GM12872 (cell line): ENCODE data around the gene MAMDC4.
A peak's percentile ranks its signal among the peaks of the same experiment; 100 is the strongest.

Source experiments
- CTCF ChIP-seq: IDR thresholded peaks from 3 replicates; pipeline ENCODE4 v1.5.1; 2011; ENCODE audit warnings: low read depth, mild to moderate bottlenecking, low read length, moderate library complexity; ENCODE audit not compliant: insufficient read depth

The MAMDC4 gene

GRCh38 chr9:136840140-136840876, 11.8 kb upstream of the MAMDC4 start:
- no peak for TF ChIP-seq CTCF

DNA sequence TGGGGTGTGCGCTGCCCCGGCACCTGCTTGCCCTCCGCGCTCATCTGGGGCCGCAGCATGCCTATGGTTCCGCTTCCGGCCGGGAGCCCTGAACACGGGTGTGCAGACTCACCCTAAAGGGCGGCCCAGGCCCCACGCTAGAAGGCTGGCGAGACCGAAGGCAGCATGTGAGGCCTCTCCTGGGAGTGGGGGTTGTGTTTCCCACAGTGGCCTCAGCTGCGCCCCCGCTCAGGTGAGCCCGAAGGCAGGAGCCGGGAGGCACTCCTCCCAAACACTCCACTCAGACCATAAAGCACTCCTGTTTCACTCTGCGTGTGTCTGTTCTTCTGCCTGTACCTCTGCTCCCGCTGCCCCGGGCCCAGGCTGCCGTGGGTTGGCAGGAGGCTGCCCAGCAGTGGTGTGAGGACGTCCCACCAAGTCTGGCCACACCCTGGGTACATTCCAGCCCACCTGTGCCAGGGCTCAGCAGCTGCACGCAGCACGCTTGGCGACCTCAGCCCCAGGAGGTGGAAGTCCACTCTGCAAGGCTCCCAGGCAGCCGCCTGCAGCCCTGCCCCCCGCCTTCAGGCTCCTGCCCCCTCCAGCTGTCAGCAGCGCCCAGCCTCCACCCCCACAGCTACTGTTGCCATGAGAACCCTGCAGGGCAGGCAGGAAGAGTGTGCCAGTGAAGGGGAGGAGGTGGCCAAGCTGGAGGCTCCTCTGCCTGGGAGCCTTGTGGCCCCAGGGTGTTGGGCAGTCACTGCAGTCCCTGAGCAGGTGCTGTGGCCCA, 11.1 kb upstream of the MAMDC4 start:
- no peak for TF ChIP-seq CTCF

GRCh38 chr9:136842380-136842948, 9.7 kb upstream of the MAMDC4 start, which contains the start of gene AJM1:
AJM1 (plus strand) TSS chr9:136842478; CDS start chr9:136844415, 1,937 bp downstream.
- peak; percentile 93 for TF ChIP-seq CTCF

DNA sequence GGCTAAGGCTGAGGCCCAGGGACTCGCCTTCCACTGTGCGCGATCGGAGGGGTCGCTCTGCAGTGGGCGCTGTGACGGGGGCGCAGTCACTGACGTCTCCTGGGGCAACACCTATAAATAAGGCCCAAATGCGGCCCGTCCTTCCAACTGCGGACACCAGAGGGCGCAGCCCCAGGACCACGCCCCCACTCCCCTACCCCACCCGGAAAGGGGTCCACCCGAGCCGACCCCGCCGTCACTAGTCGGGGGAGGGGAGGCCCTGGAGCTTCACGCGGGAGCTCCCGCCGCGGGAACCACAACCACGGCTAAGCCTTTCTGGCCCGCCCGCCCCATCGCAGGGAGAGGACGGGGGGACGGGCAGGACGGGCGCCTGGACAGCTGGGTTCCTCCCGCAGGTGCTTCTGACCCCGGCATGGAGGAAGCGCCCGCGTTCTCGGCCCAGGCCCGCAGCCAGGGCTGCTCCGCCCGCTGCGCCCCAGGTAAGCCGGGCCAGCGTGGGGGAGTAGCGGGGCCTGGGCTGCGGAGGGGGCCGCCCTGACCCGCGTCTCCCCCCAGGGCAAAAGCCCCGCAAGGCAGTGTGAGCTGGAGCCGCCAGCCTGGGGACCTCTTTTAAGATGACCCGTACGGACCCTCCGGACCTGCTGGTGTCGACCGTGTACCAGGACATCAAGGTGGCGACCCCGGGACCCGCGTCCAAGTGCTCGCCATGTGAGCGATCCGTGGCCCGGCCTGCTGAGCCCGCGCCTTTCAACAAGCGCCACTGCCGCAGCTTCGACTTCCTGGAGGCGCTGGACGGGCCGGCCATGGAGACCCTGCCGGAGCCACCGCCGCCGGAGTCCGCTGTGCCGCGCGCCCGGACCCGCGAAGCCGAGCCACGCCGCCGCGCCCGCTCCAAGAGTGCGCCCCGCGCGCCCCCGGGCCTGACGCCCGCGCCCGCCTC, 8.1 kb upstream of the MAMDC4 start:
- TF ChIP-seq CTCF: peak; percentile 51

DNA sequence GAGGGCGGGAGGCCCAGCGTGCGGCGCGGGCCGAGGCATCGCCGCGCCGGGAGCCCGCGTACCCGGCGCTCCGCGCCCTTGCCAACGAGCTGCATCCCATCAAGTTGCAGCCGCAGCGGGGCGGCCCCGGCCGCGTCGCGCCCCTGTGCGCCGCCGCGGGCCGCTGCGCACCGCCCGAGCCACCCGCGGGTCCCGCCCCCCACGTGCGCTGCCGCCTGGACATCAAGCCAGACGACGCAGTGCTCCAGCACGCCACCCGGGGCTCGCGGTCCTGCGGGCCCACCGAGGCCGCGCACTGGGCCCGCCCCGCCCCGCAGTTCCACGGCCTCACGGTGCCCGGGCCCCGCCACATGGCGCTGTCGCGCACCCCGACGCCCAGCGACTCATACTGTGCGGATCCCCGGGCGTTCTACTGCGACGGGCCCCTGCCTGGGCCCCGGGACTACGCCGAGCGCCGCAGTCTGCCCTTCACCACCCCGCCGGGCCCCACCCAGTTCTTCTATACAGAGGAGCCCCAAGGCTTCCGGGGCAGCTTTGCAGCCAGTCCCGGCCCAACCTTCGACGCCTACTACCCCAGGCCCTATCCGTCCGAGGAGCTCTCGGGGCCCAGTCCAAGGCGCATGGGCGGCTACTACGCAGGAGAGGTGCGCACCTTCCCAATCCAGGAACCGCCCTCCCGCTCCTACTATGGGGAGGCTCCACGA, 7.2 kb upstream of the MAMDC4 start:
- no peak for TF ChIP-seq CTCF

- no peak for TF ChIP-seq CTCF
These were observed 6.5 kb upstream of the MAMDC4 start for GRCh38 chr9:136845465-136846260.
